ENCODE measurements around the gene EPHB1. TPM values are rescaled to one million over a fixed set of nuclear protein-coding genes. Genes with fewer than 3 reads are reported as not detected.

Gene EPHB1
- total RNA-seq, 3 donors from 2014 or later = 1.8 to 5.9 (median 3.4) TPM

- TF ChIP-seq POLR2AphosphoS5 (IDR thresholded peaks at IDR 0.05) = no peak
- no peak for TF ChIP-seq POLR2A (IDR thresholded peaks at IDR 0.05)
- TF ChIP-seq, protein P1, sequence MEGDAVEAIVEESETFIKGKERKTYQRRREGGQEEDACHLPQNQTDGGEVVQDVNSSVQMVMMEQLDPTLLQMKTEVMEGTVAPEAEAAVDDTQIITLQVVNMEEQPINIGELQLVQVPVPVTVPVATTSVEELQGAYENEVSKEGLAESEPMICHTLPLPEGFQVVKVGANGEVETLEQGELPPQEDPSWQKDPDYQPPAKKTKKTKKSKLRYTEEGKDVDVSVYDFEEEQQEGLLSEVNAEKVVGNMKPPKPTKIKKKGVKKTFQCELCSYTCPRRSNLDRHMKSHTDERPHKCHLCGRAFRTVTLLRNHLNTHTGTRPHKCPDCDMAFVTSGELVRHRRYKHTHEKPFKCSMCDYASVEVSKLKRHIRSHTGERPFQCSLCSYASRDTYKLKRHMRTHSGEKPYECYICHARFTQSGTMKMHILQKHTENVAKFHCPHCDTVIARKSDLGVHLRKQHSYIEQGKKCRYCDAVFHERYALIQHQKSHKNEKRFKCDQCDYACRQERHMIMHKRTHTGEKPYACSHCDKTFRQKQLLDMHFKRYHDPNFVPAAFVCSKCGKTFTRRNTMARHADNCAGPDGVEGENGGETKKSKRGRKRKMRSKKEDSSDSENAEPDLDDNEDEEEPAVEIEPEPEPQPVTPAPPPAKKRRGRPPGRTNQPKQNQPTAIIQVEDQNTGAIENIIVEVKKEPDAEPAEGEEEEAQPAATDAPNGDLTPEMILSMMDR (IDR thresholded peaks at IDR 0.05) = no peak
- Histone ChIP-seq H3K4me1 (no peaks in the 10 kb centered on the region), H3K9me3 (no peaks in the 10 kb centered on the region), H3K27me3 (no peaks in the 10 kb centered on the region), H3K36me3 (no peaks in the 10 kb centered on the region), H3K4me3 (no peak overlapping the region), H3K27ac (no peak overlapping the region)
- DNase-seq (ENCODE audit: low spot score in 2 of 2) = no peak
- intact Hi-C loops (cut with DNase I; ENCODE audit: low total_unique reads) = no loop called here
Observed at GRCh38 chr3:135261214-135261775, 466.2 kb downstream of the EPHB1 start.

DNA sequence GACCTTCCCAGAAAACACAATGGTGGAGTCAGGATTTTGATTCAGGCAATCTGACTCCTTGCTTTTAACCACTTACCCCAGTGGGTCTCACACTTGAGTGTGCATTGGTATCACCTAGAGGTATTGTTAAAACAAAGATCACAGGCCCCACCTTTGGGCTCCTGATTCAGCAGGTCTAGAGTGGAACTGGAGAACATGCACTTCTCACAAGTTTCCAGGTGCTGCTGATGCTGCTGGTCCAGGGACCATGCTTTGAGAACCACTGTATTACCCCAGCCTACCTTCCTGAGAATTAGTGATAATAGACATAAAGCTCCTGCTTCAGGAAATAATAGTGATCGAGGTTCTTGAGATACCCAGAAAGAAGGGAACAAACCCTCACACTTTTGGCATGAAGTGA is 466.9 kb downstream of the EPHB1 start:
- Histone ChIP-seq H3K9me3 (no peaks in the 10 kb centered on the region), H3K4me3 (no peak overlapping the region), H3K27ac (no peak overlapping the region), H3K27me3 (no peaks in the 10 kb centered on the region), H3K4me1 (no peaks in the 10 kb centered on the region), H3K36me3 (no peaks in the 10 kb centered on the region)
- no peak for DNase-seq (ENCODE audit: low spot score in 2 of 2)
- TF ChIP-seq POLR2AphosphoS5 (IDR thresholded peaks at IDR 0.05) (no peak), POLR2A (IDR thresholded peaks at IDR 0.05) (no peak)
- TF ChIP-seq, protein P1 (IDR thresholded peaks at IDR 0.05) = no peak
- intact Hi-C loops (cut with DNase I; ENCODE audit: low total_unique reads) = no loop called here

- Histone ChIP-seq H3K36me3 (no peaks in the 10 kb centered on the region), H3K27me3 (no peaks in the 10 kb centered on the region), H3K4me1 (no peaks in the 10 kb centered on the region), H3K27ac (no peak overlapping the region), H3K4me3 (no peak overlapping the region), H3K9me3 (no peaks in the 10 kb centered on the region)
- intact Hi-C loops (cut with DNase I; ENCODE audit: low total_unique reads) = no loop called here
- TF ChIP-seq POLR2A (IDR thresholded peaks at IDR 0.05) (no peak), POLR2AphosphoS5 (IDR thresholded peaks at IDR 0.05) (no peak)
- TF ChIP-seq, protein P1 (IDR thresholded peaks at IDR 0.05) = no peak
- no peak for DNase-seq (ENCODE audit: low spot score in 2 of 2)
Observed at GRCh38 chr3:135262441-135262840, 467.4 kb downstream of the EPHB1 start.

DNA sequence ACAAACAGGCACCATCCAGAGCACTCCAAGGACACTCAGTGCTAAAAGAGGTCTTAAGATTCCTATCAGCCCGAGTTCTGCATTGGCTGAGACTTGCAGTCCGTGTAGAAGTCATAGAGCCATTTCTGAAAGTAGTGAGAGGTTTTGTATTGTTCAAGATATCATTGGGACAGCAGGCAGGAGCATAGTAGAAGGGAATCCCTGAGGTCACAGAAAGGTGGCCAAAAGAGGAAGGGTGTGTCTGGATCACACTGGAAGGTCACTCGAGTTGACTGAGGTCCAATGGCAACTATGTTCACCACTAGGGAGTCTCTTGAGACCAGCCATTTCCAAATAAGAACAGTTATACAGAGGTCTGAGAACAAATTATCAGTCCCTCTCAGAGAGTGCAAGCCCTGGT is 468.3 kb downstream of the EPHB1 start:
- Histone ChIP-seq H3K36me3 (no peaks in the 10 kb centered on the region), H3K27ac (no peak overlapping the region), H3K9me3 (no peaks in the 10 kb centered on the region), H3K4me1 (no peaks in the 10 kb centered on the region), H3K27me3 (no peaks in the 10 kb centered on the region), H3K4me3 (no peak overlapping the region)
- intact Hi-C loops (cut with DNase I; ENCODE audit: low total_unique reads) = no loop called here
- TF ChIP-seq, protein P1 (IDR thresholded peaks at IDR 0.05) = no peak
- no peak for TF ChIP-seq POLR2A (IDR thresholded peaks at IDR 0.05)
- no peak for TF ChIP-seq POLR2AphosphoS5 (IDR thresholded peaks at IDR 0.05)
- no peak for DNase-seq (ENCODE audit: low spot score in 2 of 2)

DNA sequence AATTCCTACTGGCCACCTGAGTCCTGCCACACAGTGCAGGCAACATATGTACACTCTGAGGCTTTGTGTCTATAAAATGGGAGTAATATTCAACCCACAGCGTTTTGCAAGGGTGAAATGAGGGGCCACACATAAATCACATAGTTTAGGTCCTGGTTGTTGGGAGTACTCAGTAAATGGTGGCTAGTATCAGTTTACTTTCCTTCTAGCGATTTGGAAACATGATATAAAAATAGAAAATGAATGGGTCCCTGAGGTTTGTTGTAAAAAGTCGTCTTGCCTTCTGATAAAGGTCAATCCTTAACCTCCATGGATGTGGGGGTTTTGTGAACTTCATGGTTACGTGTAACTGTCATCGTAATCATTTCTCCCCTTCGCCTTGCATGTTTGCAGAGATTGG is 472.4 kb downstream of the EPHB1 start:
- no peaks in the 10 kb centered on the region for H3K9me3 ChIP-seq
- H3K27ac ChIP-seq = no peak overlapping the region
- no peaks in the 10 kb centered on the region for H3K36me3 ChIP-seq
- TF ChIP-seq POLR2A (IDR thresholded peaks at IDR 0.05) (no peak), POLR2AphosphoS5 (IDR thresholded peaks at IDR 0.05) (no peak)
- TF ChIP-seq, protein P1 (IDR thresholded peaks at IDR 0.05) = no peak
- intact Hi-C loops (cut with DNase I; ENCODE audit: low total_unique reads) = no loop called here
- DNase-seq (ENCODE audit: low spot score in 2 of 2) = no peak
- no peak overlapping the region for H3K4me3 ChIP-seq
- H3K27me3 ChIP-seq = no peaks in the 10 kb centered on the region
- no peaks in the 10 kb centered on the region for H3K4me1 ChIP-seq
